NB4 (cell line): ENCODE results near the gene ILF3.

Experiments
- DNase-seq: peaks from one replicate; pipeline ENCODE4 v3.0.0; 2010; ENCODE audit warnings: low read depth
- H3K4me3 ChIP-seq: one replicate; pipeline ENCODE4 v1.5.1; 2011; ENCODE audit warnings: mild to moderate bottlenecking, low read depth, low read length, moderate library complexity
- CTCF ChIP-seq: IDR thresholded peaks from one replicate; pipeline ENCODE4 v1.5.1; 2012; ENCODE audit warnings: low read depth, low read length
- MAX ChIP-seq: IDR thresholded peaks from 2 replicates; pipeline ENCODE4 v1.6.1; 2011; ENCODE audit warnings: low read depth, low read length
- MYC ChIP-seq: IDR thresholded peaks from 2 replicates; pipeline ENCODE4 v1.6.1; 2011; ENCODE audit warnings: low read depth, low read length
- POLR2A ChIP-seq: IDR thresholded peaks from 2 replicates; pipeline ENCODE4 v1.6.1; 2011; ENCODE audit warnings: mild to moderate bottlenecking; ENCODE audit not compliant: insufficient read length; ENCODE audit errors: extremely low read depth

ILF3 gene

GRCh38 chr19:10706990-10707389, 52.8 kb downstream of the ILF3 start:
- H3K4me3 ChIP-seq = no peak overlapping the region
- TF ChIP-seq POLR2A (no peak), MYC (no peak), CTCF (no peak)
- no peak for DNase-seq

- DNase-seq = no peak
- TF ChIP-seq CTCF = no peak
- TF ChIP-seq POLR2A = no peak
- TF ChIP-seq MAX = no peak
- no peak for TF ChIP-seq MYC
- no peak overlapping the region for H3K4me3 ChIP-seq
Observed at GRCh38 chr19:10707440-10707839, 53.3 kb downstream of the ILF3 start.

GRCh38 chr19:10708291-10708690, 54.1 kb downstream of the ILF3 start:
- no peak overlapping the region for H3K4me3 ChIP-seq
- DNase-seq = no peak
- TF ChIP-seq MYC = no peak
- TF ChIP-seq CTCF = no peak
- no peak for TF ChIP-seq MAX
- TF ChIP-seq POLR2A = no peak

GRCh38 chr19:10712045-10712444, 57.9 kb downstream of the ILF3 start:
- TF ChIP-seq POLR2A (no peak), MAX (no peak), CTCF (no peak), MYC (no peak)
- no peak overlapping the region for H3K4me3 ChIP-seq
- DNase-seq = no peak

GRCh38 chr19:10712754-10713153, 58.6 kb downstream of the ILF3 start:
- TF ChIP-seq MYC (no peak), POLR2A (no peak), CTCF (no peak), MAX (no peak)
- no peak overlapping the region for H3K4me3 ChIP-seq
- DNase-seq = no peak

- no peak for DNase-seq
Observed at GRCh38 chr19:10713317-10713716, 59.2 kb downstream of the ILF3 start.

GRCh38 chr19:10717054-10717355, 62.9 kb downstream of the ILF3 start:
- no peak for DNase-seq
- no peak for TF ChIP-seq CTCF
- TF ChIP-seq MYC = no peak
- no peak for TF ChIP-seq POLR2A
- TF ChIP-seq MAX = no peak
- H3K4me3 ChIP-seq = no peak overlapping the region

More at GRCh38 chr19:10713317-10713716, 59.2 kb downstream of the ILF3 start:
- H3K4me3 ChIP-seq = no peak overlapping the region
- TF ChIP-seq MAX = no peak
